GM19351 (cell line): ENCODE measurements around the gene CEACAM18.

Source experiments
- ATAC-seq: cut with Tn5 transposase; IDR thresholded peaks from one replicate; pipeline ENCODE4 v1.9.1; 2021; ENCODE audit warnings: mild to moderate bottlenecking, moderate library complexity; ENCODE audit not compliant: unreplicated experiment

Gene CEACAM18

DNA sequence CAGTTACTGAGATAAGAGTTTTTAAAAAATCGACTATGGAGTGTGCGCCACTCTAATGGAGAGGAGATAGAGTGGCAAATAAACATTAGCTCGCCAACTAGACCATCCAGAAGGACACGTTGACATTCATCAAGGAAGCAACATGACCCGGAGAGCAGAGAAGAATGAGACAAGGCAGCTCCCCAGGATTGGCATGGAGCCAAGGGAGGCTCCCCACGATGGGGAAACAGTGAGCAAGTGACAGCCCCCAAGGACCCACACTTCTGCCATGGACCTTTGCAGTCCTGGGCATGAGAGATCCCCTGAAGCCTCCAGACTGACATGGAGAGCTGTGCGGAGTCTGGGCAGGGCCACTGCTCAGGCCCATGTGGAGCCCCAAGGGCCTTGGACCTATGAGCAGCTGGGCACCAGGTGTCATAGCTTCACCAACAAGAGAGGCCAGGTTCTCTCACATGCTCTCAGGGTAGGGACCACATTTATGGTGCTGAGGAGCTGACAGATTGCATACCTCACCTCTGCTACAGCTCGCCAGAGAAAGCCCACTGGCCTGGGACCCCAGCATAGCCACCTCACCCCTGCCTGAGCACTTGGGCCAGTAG is 46.4 kb downstream of the CEACAM18 start:
- no peak for ATAC-seq

DNA sequence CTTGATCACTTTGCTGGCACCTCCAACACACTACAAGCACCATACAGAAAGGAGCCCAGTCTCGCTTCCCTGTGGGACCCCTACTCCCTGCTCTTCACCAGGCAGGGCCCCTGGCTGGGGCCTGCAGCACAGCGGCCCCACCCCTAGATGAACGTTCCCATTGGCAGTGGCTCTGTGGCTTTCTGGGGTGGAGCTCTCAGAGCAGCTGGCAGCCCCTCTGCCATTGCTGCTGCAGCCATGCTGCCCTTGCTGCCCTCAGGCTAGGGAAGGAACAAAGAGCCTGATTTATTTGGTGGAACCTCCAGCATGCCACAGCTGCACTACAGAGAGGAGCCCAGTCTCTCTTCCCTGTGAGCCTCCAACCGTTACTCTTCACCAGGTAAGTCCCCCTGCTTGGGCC is 47.3 kb downstream of the CEACAM18 start:
- ATAC-seq: no peak

DNA sequence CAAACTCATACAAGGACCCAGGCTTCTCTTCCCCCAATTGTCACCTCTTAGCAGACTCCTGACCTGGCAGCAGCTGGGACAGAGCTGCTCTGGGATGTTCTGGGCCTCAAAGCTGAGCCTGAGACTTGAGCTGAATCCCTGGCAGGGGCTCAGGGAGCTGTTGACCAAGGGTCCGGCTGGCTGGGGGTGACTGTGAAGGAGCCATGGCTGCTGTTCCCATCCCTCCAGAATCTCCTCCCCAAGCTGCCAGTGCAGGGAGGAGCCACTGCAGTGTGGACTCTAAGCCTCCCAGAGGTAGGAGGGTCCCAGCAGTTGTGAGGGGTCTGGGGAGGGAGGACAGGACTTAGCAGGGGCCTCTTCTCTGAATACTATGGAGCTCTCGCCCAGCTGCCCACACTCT is 51.0 kb downstream of the CEACAM18 start:
- no peak for ATAC-seq

DNA sequence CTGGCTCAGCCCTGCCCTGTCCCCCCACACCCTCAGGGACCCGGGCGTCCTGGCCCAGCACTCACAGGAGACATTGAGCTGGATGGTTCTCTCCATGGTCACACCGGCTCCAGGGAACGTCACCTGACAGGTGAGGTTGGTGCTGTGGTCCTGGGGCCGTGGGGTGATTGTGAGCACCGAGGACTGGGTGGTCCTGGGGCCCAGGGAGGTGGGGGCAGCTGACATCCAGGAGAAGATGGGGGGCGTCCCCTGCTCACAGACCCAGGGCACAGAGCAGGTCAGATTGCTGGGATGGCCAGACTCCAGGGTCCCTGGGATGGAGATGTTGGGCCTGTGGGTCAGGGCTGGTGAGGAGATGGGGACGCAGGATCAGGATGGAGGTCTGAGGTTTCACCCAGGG is 52.3 kb downstream of the CEACAM18 start:
- ATAC-seq: no peak

DNA sequence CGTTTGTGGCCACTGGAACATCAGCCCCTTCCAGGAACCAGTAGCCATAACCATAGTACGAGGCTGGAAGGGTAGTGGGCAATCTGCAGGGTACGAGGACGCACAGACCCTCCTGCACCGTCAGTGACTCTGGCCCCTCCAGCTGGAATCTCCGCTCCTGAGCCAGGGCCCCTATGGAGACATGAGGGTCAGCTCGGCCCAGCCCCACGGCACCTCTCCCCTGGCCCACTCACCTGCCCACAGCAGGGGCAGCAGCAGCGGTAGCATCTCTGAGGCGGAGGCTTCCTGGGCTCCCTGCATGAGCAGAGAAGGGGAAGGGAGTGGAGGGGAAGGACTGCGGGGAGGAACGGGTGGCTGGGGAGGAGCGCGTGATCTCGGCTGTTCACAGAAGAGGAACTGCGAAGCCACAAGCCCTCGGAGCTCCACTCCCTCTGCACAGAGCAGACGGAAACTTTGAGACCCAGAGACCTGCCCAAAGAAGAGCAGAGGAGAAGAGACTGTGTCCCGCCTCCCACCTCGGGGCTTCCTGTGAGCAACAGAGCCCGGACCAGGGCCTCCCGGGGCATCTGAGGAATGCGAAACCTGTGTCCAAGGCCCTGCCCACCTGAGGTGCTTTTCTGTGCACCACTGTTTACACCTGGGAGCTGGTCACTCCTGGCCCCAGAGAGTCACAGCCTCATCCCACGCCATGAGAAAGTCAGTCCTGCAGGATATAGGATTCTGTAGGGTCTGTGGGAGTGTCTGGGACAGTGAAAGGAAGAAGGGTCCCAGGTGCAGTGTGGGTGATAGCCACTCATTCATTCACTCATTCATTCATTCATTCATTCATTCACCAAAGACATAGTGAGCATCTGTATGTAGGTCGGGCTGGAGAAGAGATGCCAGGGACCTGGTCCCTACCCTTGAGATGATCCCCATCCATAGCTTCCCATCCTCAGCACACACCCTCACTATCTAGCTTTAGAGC is 53.3 kb downstream of the CEACAM18 start, which contains the start of gene SIGLEC6:
SIGLEC6 (minus strand) TSS at position 322 of the 967 bp plus-strand sequence; CDS start at position 300, 22 bp downstream.
- peak; percentile 94 for ATAC-seq

DNA sequence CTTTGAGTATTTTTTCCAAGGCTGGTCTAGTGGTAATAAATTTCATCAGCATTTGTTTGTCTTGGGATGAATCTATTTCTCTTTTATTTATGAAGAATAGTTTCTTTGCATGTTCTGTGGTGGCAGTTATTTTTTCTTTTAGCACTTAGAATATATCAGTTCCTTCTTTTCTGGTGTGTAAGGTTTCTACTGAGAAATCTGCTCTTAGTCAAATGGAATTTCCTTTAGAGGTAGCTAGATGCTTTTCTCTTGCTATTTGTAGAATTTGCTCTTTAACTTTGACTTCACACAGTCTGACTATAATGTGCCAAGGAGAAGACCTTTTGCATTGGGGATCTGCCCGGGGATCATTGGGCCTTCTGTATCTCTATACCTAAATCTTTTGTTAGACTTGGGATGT is 57.2 kb downstream of the CEACAM18 start:
- no peak for ATAC-seq

DNA sequence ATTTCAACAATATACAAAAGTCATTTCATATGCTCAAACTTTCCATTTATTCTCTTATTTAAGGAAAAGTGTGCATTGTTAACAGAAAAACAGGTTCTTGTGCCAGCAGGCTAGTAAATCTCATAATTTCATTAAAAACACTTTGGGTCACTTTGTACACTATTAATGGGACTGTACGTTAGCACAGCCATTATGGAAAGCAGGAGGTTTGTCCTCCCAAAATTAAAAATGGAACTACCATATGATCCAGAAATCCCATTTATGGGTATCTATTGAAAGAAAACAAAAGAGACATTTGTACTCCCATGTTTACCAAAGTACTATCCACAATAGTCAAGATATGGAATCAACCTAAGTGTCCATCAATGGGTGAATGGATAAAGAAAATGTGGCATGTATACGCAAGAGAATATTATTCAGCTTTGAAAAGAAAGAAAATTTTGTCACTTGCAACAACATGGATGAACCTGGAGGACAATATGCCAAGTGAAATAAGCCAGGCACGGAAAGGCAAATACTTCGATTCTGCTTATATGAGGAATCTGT is 61.6 kb downstream of the CEACAM18 start:
- ATAC-seq: no peak
